HG02870 (cell line): ENCODE results near the gene MESP1.

ENCODE experiments used
- ATAC-seq: cut with Tn5 transposase; IDR thresholded peaks from one replicate; pipeline ENCODE4 v1.9.1; 2021; ENCODE audit warnings: mild to moderate bottlenecking, moderate library complexity; ENCODE audit not compliant: unreplicated experiment

Gene MESP1

DNA sequence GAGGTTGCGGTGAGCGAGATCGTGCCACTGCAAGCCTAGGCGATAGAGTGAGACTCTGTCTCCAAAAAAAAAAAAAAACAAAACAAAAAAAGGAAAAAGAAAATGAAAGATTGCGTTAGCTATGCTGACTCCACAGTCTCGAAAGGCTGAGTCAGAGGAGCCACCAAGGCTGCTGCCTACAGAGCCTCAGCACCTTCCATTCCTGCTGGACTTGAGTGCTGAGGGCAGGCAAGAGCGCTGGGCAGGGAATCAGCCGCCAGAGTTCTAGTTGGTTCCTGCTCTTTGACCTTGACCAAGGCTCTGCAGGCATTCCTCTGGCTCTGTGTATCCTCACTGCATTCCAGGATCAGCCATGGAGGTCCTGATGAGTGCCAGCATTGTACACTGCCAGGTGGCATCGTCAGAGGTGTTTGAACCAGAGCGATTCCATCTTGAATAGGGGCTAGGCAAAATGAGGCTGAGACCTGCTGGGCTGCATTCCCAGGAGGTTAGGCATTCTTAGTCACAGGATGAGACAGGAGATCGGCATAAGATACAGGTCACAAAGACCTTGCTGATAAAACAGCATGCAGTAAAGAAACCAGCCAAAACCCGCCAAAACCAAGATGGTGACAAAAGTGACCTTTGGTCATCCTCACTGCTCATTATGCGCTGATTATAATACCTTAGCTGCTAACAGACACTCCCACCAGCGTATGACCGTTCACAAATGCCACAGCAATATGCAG lies 31.0 kb upstream of the MESP1 start:
- ATAC-seq = no peak

DNA sequence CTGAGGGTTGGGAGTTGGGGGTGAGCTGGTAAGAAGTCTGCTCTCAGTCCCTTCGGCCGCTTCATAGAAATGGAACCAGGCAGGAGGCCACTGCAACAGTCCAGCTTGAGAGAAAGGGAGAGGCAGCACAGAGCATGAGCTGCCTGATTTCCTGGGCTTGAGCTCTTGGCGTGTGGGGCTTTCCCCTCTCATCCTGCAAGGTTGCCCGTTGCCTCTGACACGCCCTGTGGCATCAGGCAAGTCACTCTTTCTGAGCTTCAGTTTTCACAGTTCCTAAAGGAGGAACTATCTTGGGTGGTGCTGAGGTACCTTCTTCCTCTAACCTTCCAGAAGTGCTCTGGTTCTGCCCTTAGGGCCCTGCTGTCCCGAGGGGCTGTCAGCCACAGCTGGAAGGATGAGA lies 30.0 kb upstream of the MESP1 start:
- ATAC-seq = no peak

DNA sequence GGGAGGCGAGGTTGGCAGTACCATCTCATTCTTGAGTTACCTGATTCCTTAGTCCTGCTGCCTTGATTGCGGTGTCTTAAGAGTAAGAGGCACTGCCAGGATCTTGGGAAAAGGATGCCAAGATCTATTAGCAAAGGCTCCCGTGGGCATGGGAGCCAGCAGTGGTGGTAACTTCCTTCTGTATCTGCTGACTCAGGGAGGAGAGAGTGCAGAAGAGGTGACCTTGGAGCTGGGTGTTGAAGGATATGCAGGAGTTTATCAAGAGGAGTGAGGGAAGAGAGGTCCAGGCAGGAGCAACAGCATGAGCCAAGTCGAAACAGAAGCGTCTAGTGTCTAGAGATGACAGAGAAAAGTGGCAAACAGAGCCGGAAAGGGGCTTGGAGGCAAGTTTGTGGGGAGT lies 29.6 kb upstream of the MESP1 start:
- no peak for ATAC-seq

DNA sequence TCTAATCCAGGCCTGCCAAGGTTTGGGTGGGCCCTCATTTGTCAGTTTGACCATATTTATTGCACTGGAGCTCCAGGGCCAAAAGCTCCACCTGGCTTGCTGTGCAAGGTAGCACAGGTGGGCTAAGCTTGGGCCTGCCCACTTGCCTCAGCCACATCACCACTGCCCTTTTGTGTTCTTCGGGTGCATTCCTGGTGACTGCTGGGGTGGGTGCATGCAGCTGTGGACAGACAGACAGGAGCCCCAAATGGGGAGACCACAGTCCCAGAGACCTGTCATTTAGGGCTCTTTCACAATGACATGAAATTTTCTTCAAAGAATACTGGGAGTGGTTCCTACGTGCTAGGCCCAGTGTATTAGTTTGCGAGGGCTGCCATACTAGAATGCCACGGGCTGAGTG lies 27.8 kb upstream of the MESP1 start:
- no peak for ATAC-seq

DNA sequence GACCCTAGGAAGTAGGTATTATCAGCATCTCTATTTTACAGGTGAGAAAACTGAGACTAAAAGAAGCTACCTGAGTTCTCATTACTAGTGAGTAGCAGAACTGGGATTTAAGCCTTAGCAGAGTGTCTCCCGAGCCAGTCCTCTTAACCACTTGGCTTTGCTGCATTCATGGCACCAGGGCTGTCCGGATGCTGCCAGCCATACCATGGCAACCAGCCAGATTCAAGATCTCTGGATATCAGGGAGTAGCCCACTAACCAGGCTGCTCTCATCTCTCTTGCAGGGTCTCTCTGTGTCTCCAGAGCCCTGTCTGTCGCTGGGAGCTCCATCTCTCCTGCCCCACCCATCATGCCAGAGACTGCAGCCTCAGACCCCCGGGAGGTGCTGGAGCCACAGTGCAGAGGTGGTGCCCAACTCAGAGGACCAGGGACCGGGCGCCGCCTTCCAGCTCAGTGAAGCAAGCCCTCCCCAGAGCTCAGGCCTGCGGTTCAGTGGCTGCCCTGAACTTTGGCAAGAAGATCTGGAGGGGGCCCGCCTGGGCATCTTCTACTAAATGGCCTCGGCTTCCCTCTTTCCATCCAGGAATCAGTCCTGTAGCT lies 26.8 kb upstream of the MESP1 start:
- no peak for ATAC-seq

DNA sequence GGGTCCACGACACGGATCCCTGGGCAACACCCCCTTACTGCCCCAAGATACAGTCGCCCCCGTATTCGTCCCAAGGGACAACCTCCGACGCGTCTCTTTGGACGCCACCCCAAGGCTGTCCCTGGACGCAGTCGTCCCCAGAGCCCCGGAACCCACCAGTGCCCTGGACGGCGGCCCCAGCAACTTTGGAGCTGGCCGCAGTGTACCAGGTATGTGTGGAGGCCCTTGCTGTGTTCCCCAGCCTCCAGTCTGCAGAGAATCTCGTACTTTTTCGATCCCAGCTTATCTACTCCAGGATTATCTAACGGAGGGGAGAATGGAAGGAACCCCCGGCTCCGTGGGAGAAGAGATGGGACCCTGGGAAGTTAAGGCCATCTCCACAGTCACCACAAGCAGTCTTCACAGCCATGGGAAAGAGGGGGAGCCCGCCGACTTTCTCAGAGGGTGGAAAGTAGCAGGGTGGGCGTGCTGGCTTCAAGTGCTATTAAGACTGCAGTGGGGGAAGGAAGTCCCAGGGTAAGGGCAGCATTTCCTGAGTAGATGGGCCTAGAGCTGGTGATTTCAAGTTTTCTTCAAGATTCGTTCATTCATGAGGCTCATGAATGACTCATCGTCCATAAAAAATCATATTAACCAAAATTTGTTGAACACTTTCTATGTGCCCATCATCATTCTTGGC lies 26.2 kb upstream of the MESP1 start:
- ATAC-seq = no peak

DNA sequence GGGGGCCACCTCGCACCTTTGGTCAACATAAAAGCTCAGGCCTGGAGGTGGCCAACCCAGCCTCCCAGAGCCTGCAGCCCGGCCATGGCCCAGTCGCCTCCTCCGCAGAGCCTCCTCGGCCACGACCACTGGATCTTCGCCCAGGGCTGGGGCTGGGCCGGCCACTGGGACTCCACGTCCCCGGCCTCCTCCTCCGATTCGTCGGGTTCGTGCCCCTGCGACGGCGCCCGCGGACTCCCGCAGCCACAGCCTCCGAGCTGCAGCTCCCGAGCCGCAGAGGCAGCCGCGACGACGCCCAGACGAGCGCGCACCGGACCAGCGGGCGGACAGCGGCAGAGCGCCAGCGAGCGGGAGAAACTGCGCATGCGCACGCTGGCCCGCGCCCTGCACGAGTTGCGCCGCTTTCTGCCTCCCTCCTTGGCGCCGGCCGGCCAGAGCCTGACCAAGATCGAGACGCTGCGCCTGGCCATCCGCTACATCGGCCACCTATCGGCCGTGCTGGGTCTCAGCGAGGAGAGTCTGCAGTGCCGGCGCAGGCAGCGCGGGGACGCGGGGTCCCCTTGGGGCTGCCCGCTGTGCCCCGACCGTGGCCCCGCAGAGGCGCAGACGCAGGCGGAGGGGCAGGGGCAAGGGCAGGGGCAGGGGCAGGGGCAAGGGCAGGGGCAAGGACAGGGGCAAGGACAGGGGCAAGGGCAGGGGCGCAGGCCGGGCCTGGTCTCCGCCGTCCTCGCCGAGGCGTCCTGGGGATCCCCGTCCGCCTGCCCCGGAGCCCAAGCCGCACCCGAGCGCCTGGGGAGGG lies 25.4 kb upstream of the MESP1 start, which contains the start of gene MESP2:
Gene MESP2 (plus strand): TSS at position 59 of the 799 bp plus-strand sequence. CDS start 26 bp downstream, at position 85.
- peak; percentile 42 for ATAC-seq

DNA sequence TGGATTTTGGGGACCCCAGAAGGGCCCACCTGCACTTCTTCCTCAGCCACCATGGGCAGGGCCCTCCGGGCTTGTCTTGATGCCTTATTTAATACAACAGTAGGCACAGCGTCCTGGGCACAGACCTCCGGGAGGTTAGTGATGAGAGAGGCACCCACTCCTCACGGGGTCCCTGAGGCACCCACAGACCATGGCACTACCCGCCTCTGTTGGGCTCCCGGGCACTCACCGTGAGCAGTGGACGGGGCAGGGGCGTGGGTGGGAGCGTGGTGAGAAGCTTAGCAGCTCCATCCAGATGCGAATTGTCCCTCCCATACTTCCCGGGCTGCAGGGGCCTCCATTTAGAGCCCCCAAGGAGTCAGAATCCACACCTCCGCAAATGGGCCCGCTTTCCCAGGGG lies 24.8 kb upstream of the MESP1 start:
- no peak for ATAC-seq

DNA sequence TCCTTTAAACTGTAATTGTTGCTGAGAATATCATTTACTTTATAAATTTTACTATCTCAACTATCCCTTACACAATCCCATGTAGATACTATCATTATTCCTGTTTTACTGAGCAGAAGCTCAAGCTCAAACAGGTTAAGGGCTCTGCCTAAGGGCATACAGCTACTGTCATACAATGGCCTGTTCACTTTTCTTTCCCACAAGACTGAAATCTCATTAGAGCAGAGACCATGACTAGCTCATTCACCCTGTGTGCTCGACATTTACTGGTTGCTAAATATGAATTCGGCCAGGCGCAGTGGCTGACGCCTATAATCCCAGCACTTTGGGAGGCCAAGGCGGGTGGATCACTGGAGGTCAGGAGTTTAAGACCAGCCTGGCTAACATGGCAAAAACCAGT lies 23.4 kb upstream of the MESP1 start:
- ATAC-seq = no peak

DNA sequence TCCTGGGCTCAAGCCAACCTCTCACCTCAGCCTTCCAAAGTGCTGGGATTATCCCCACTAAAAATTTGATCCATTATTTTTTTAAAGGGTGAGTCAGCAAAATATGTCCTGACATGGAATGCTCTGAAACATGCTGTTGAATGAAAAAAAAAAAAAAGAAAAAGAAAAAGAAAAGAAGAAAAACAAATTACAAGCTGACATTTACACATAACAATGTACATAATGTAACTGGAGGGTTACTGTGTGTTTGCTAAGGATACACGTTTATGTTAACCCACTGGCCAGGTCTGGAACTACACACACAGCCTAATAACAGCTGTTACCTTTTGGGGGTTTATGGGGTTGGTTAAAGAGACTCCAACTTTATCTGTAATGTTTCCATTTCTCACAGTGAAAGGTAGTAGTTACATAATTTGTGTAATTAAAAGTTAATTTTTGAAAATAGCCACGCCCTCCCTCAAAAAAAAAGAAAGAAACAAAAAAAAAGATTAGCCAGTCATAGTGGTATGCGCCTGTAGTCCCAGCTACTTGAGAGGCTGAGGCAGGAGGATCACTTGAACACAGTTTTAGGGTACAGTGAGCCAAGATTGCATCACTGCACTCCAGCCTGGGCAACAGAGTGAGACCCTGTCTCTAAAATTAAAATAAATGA lies 22.0 kb upstream of the MESP1 start:
- ATAC-seq = no peak

DNA sequence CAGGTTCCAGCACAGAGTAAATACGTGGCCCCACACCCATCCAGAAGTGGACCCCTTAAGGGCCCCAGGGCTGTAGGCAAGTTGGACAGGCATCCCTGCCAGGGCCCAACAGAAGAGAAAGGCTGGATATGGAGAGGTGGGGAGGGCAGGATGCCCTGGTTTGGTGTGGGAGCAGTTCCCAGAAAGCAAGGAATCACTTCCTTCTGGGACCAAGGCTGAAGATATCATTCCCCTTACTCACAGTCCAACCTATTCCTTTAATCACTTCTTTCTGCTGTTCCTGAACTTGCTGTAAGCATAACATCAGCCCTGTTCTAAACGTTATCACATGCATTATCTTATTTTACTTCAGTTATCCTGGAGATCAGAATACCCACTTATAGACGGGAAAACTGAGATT lies 19.0 kb upstream of the MESP1 start:
- ATAC-seq = no peak

DNA sequence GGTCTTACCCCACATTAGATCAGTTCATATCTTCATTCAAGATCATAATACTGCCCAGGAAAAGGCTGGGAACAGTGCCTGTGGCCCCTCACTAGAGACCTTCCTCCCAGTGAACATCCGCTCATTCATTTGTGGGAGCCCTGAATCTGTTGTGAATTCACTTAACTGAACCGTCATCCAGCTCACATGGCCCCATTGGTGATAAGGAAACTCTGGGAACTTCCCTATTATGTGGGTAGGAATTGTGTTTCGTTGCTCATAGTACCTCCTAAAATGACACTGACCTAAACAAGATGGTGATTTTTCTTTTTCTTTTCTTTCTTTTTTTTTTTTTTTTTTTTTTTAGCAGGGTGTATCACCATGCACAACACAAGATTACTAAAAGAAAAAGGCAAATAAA lies 18.3 kb upstream of the MESP1 start:
- no peak for ATAC-seq

DNA sequence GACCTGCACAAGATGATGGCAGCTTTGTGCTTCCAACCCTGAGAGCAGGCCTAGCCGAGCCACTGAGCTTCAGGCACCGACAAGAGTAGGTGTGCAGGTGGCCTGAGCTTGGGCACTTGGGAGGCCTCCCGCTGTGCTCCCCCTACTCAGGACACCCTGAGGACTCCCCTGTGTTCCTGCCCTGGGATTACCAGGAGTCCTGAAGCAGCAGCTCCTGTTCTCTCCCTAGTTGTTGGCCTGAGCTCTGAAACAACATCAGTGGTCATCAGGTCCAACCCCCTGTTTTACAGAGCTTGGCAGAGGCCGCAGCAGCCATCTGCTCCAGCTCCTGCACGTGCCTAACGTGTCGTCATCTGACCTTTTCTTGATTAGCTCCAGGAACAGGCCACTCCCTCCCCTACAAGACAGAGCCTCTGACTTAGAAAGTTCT lies 17.0 kb upstream of the MESP1 start:
- ATAC-seq = no peak

DNA sequence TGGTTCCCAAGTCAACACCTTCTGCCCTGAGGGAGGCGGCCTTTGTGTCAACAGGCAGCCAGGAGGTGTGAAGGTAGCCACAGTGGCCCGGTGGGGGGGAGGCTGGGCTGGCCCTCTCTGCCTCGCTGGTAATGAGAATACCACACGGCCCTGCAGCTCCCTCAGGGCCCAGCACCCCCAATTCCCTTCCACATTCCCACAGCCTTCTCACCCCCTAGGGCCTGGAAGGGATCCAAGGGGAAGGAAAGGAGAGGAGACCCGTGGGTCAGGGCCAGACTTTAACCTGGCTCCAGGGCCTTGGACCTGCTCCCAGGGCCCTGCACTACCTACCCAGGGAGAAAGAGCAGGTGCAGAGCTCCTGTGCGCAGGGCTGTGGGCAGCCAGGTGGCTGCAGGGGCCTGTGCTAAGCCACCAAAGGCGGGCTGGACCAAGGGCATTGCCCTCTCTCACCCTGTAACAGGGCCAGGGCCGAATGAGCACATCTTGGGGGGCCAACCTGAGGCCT lies 16.4 kb upstream of the MESP1 start:
- ATAC-seq = no peak

DNA sequence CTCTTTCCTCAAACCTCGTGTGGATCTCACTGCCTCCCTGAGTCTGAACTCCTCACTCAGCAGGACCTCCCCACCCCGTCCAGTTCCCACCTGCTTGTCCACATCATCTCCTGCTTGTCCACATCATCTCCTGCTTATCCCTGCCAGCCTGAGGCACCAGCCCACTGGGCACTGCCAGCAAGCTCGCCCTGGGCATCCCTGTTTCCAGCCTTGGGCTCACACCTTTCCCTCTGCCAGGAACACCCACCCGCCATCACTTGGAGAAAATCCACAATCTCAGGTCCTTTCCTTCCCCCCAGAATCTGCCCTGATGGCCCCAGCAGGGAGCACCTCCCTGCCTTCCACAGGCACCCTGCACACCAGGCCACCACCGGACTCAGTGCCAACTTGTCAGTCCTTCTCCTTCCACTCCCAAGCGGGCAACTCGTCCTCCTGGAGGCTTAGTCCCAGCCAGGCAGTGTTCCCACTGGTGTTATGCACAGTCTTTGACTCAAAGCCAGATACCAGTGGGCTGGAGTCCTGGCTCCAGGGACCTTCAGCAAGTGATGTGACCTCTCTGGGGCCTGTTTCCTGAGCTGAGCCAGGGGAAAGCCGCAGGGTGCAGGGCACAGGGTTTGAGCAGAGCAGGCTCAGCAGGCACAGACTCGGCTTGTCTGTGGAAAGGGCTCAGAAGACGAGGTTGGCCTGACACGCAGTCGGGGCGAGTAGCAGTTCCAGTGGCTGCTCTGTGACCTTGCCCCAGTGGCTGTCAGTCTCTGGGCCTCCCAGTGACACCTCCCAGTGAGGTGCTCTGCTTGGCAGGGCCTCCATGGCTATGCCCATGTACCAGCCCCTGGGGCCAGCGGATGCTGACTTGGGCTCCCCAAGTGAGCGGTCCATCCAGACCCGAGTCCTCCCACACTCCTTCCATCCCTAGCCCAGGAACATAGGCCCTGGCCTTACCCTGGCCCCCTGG lies 15.6 kb upstream of the MESP1 start:
- ATAC-seq = no peak

DNA sequence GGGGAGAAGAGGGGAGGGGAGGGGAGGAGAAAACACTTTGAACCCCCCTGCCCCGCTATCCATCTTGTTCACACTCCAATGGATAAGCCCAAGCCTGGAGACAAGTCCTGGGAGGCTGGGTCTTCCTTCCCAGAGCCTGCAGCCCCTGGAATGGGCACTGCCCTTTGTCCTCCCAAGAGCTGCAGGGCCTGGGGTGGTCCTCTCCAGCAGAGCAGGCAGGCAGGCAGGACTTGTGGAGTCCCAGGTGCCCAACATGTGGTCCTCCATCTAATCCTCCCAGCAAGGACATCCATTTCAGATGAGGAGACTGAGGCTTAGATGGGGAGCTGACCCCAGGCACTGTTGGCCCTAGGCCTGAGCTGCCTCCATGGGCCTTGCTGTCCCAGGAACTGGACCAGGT lies 14.6 kb upstream of the MESP1 start:
- ATAC-seq = no peak

DNA sequence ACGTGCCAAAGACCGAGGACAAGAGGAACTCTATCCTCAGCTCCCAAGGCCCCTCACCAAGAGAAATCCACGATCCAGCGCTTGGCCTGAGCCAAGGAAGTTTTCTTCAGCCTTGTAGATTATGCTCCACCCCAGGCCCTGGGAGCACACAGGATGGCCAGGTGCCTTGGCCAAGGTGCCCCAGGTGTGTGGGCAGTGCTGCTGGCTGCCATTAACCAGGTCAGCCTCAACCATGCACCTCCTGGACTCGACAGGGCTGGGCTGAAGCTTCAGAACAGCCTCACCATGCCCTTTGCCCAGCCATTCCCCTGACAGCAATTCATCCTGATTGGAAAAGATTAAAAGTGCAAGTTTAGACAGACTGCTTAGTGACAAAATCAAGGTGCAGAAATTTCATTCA lies 10.9 kb upstream of the MESP1 start:
- no peak for ATAC-seq

DNA sequence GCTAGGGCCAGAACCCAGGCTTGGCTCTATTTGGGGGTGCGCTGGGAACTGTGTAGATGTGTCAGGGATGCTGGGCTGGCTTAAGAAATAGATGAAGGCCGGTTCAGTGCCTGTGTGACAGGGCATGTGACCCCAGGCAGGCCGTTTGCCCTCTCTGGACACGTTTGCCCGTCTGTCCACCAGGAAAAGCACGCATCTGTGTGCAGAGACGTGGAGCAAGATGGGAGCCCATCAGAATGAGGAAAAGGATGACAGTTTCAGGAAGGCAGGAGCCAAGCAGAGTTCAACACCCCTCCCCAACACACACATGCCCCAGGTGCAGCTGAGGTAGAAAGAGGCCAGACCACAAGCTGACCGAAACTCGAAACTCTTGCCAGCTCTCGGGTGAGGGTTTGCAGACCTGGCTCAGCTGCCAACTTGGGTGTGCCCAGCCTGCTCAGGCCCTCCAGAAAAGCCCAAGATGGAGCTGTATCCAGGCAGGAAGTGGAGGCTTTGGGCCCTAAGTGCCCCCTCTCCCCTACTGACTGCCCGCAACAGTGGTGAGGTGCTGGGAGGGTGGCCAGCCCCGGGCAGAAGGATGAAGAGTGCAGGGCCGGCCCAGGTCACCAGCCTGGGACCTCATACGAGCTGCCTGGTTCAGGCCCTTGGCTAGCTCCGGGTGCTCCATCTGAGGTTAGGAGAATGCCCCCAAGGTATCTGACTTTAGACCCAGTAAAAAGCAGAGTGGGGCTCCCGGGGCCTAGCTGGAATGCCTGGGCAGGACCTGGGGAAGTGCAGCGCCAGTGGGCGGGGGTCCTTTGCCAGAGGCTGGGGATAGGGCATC lies 10.2 kb upstream of the MESP1 start:
- ATAC-seq = no peak
